Glutamatergic neuron (in vitro differentiated cells): Measurements from ENCODE around the gene FAM118B. TPM values are rescaled to one million over a fixed set of nuclear protein-coding genes. Genes with fewer than 3 reads are reported as not detected.

Experiments used
- DNase-seq: peaks from one replicate; pipeline ENCODE4 v3.0.0; 2022
- H3K27ac Mint-ChIP-seq: one replicate; pipeline ENCODE4 v1.8.0; 2020; ENCODE audit warnings: mild to moderate bottlenecking, mixed read lengths, inconsistent platforms; ENCODE audit not compliant: unreplicated experiment
- H3K27me3 Mint-ChIP-seq: one replicate; pipeline ENCODE4 v1.8.0; 2020; ENCODE audit warnings: mild to moderate bottlenecking, moderate library complexity, mixed read lengths, inconsistent platforms; ENCODE audit not compliant: unreplicated experiment
- H3K36me3 Mint-ChIP-seq: one replicate; pipeline ENCODE4 v1.8.0; 2020; ENCODE audit warnings: mild to moderate bottlenecking, mixed read lengths, inconsistent platforms; ENCODE audit not compliant: unreplicated experiment
- H3K4me1 Mint-ChIP-seq: one replicate; pipeline ENCODE4 v1.8.0; 2020; ENCODE audit warnings: mild to moderate bottlenecking, low read depth, mixed read lengths, inconsistent platforms; ENCODE audit not compliant: unreplicated experiment
- H3K4me3 Mint-ChIP-seq: one replicate; pipeline ENCODE4 v1.8.0; 2020; ENCODE audit warnings: mild to moderate bottlenecking, mixed read lengths, inconsistent platforms; ENCODE audit not compliant: unreplicated experiment
- H3K9me3 Mint-ChIP-seq: one replicate; pipeline ENCODE4 v1.8.0; 2020; ENCODE audit warnings: mild to moderate bottlenecking, moderate library complexity, mixed read lengths, inconsistent platforms; ENCODE audit not compliant: unreplicated experiment
- total RNA-seq: library from RNA; stranded (reverse); fragmentation: NEBNext Ultra II Directional; extraction: Animal tissue kit (Norgen Biotek cat#: 25700); gene quantifications from one replicate; pipeline ENCODE4 v1.2.1, GENCODE V29; 2021; ENCODE audit not compliant: unreplicated experiment
- TF ChIP-seq, protein P1 (sequence below): fragments of 200-600 bp; sonication (generic); IDR thresholded peaks from one replicate; pipeline ENCODE4 v1.5.0; 2021; ENCODE audit not compliant: partially characterized antibody, unreplicated experiment

The FAM118B gene
- total RNA-seq, 1 donor from 2014 or later, result 33.0 TPM

- Mint-ChIP-seq H3K9me3 (no peaks in the 10 kb centered on the region), H3K27ac (no peak overlapping the region), H3K36me3 (no peaks in the 10 kb centered on the region), H3K4me3 (no peak overlapping the region), H3K27me3 (peaks cover 1% of the 10 kb centered on the region), H3K4me1 (no peaks in the 10 kb centered on the region)
- DNase-seq, result no peak
- TF ChIP-seq, protein P1, sequence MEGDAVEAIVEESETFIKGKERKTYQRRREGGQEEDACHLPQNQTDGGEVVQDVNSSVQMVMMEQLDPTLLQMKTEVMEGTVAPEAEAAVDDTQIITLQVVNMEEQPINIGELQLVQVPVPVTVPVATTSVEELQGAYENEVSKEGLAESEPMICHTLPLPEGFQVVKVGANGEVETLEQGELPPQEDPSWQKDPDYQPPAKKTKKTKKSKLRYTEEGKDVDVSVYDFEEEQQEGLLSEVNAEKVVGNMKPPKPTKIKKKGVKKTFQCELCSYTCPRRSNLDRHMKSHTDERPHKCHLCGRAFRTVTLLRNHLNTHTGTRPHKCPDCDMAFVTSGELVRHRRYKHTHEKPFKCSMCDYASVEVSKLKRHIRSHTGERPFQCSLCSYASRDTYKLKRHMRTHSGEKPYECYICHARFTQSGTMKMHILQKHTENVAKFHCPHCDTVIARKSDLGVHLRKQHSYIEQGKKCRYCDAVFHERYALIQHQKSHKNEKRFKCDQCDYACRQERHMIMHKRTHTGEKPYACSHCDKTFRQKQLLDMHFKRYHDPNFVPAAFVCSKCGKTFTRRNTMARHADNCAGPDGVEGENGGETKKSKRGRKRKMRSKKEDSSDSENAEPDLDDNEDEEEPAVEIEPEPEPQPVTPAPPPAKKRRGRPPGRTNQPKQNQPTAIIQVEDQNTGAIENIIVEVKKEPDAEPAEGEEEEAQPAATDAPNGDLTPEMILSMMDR, result no peak
Observed at GRCh38 chr11:126257144-126257543, 45.6 kb downstream of the FAM118B start.

- H3K4me3 Mint-ChIP-seq, result no peak overlapping the region
- DNase-seq, result no peak
- no peaks in the 10 kb centered on the region for H3K4me1 Mint-ChIP-seq
- H3K9me3 Mint-ChIP-seq, result no peaks in the 10 kb centered on the region
- no peaks in the 10 kb centered on the region for H3K36me3 Mint-ChIP-seq
- peaks cover 1% of the 10 kb centered on the region for H3K27me3 Mint-ChIP-seq
- H3K27ac Mint-ChIP-seq, result no peak overlapping the region
- TF ChIP-seq, protein P1, result no peak
Observed at GRCh38 chr11:126257764-126258163, 46.2 kb downstream of the FAM118B start.

DNA sequence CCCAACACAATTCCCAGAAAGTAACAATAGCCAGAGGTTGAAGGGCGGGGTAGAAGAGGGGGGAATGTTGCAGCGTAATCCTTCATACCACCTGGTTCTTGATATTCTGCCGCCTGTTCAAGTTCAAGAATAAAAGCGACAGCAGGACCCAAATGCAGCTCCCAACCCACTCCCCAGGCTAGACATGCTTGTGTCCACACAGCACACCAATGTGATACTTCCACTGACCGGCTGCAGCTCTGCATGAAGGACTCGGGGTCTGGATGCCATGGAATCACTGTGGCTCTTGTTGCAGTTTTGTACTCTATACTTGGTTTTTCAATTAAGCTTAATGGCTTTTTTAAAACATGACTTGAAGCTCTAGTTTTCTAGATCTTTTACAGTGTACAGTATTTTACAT, 50.6 kb downstream of the FAM118B start:
- peaks cover 3% of the 10 kb centered on the region for H3K27me3 Mint-ChIP-seq
- TF ChIP-seq, protein P1, result no peak
- H3K4me1 Mint-ChIP-seq, result no peaks in the 10 kb centered on the region
- H3K9me3 Mint-ChIP-seq, result peaks cover 1% of the 10 kb centered on the region
- no peak overlapping the region for H3K27ac Mint-ChIP-seq
- no peak overlapping the region for H3K4me3 Mint-ChIP-seq
- no peaks in the 10 kb centered on the region for H3K36me3 Mint-ChIP-seq
- no peak for DNase-seq

DNA sequence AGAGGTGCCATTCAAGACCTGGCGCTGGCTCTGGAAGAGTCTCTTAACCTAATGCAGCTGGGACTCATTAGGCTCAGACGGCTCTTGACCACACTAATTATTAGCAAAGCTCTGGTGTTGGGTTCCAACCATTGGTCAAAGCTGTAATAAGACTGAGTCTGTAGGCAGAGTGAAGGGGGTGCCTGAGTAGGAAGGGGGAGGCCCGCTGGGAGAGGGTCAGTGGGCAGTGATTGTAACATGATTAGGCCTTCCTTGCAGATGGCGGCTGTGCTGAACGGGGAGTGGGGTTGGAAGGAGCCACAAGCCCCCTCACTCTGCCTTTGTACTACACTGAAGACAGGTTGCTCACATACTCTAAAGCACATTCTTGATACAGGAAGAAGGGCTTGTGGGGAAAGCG, 51.9 kb downstream of the FAM118B start:
- no peaks in the 10 kb centered on the region for H3K36me3 Mint-ChIP-seq
- H3K9me3 Mint-ChIP-seq, result peaks cover 6% of the 10 kb centered on the region
- peaks cover 7% of the 10 kb centered on the region for H3K27me3 Mint-ChIP-seq
- H3K4me3 Mint-ChIP-seq, result no peak overlapping the region
- DNase-seq, result no peak
- H3K27ac Mint-ChIP-seq, result no peak overlapping the region
- no peaks in the 10 kb centered on the region for H3K4me1 Mint-ChIP-seq
- TF ChIP-seq, protein P1, result no peak

- no peak overlapping the region for H3K4me3 Mint-ChIP-seq
Observed at GRCh38 chr11:126265811-126266210, 54.2 kb downstream of the FAM118B start.

More at GRCh38 chr11:126265811-126266210, 54.2 kb downstream of the FAM118B start:
- TF ChIP-seq, protein P1, result no peak
- DNase-seq, result no peak
- H3K27ac Mint-ChIP-seq, result no peak overlapping the region
- H3K9me3 Mint-ChIP-seq, result peaks cover 6% of the 10 kb centered on the region
- H3K27me3 Mint-ChIP-seq, result peaks cover 9% of the 10 kb centered on the region
- no peaks in the 10 kb centered on the region for H3K36me3 Mint-ChIP-seq
- peaks cover 2% of the 10 kb centered on the region for H3K4me1 Mint-ChIP-seq
